ENCODE measurements around the gene ELP6. TPM values are rescaled to one million over a fixed set of nuclear protein-coding genes. Genes with fewer than 3 reads are reported as not detected.
"Not testable (repeated sequence)": the region's sequence is repeated elsewhere in the genome, so short reads cannot be mapped to it uniquely, and the experiment has no call there.

Gene ELP6
- total RNA-seq, 1 donor from 2014 or later = 49.5 TPM

DNA sequence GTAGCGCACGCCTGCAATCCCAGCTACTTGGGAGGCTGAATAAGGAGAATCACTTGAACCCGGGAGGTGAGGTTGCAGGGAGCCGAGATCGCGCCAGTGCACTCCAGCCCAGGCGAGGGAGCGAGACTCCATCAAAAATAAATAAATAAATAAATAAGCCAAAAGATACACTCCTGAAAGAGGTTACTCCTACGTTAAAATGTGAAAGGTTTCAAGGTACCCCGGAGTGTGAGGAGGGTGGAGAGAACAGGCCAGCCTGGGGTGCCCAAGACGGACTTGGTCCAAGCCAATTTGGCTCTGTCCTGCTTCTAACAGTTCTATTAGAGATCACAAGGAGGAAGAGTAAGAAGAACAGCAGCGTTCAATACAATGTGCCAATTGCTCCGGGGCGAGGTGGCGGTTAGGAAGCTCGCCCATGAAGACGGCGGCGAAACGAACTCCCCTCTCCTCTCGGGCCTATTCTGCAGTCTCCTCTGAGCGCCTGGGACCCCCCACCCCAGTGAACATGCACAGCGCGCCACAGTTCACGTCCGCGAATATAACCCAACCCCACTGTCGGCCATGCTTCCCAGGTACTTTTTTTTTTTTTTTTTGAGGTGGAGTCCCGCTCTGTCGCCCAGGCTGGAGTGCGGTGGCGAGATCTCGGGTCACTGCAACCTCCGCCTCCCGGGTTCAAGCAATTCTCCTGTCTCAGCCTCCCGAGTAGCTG lies 942 bp downstream of the ELP6 start:
- Mint-ChIP-seq H3K27me3 (ENCODE audit: unreplicated experiment) (peaks cover 3% of the 10 kb centered on the region), H3K27ac (ENCODE audit: unreplicated experiment) (peak overlapping the region; percentile 94), H3K4me1 (ENCODE audit: unreplicated experiment) (peaks cover 17% of the 10 kb centered on the region), H3K4me3 (ENCODE audit: unreplicated experiment) (peak overlapping the region; percentile 97), H3K9me3 (ENCODE audit: unreplicated experiment) (no peaks in the 10 kb centered on the region), H3K36me3 (ENCODE audit: low read depth, unreplicated experiment) (peaks cover 14% of the 10 kb centered on the region)
- DNase-seq (ENCODE audit: low spot score) = peak; percentile 7
- TF ChIP-seq, protein P1, sequence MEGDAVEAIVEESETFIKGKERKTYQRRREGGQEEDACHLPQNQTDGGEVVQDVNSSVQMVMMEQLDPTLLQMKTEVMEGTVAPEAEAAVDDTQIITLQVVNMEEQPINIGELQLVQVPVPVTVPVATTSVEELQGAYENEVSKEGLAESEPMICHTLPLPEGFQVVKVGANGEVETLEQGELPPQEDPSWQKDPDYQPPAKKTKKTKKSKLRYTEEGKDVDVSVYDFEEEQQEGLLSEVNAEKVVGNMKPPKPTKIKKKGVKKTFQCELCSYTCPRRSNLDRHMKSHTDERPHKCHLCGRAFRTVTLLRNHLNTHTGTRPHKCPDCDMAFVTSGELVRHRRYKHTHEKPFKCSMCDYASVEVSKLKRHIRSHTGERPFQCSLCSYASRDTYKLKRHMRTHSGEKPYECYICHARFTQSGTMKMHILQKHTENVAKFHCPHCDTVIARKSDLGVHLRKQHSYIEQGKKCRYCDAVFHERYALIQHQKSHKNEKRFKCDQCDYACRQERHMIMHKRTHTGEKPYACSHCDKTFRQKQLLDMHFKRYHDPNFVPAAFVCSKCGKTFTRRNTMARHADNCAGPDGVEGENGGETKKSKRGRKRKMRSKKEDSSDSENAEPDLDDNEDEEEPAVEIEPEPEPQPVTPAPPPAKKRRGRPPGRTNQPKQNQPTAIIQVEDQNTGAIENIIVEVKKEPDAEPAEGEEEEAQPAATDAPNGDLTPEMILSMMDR (IDR thresholded peaks at IDR 0.05; ENCODE audit: unreplicated experiment) = no peak

DNA sequence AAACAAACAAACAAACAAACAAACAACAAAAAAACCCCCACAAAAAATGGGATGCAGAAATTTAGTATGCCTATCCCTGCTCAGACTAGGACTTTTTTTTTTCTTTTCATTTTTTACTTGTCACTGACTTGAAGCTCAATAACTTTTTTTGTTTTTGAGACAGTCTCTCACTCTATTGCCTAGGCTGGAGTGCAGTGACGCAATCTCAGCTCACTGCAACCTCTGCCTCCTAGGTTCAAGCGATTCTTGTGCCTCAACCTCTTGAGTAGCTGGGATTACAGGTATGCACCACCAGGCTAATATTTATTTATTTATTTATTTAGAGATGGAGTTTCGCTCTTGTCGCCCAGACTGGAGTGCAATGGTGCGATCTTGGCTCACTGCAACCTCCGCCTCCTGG lies 8.2 kb downstream of the ELP6 start:
- H3K9me3 Mint-ChIP-seq (ENCODE audit: unreplicated experiment); H3K27me3 Mint-ChIP-seq (ENCODE audit: unreplicated experiment); DNase-seq (ENCODE audit: low spot score); H3K27ac Mint-ChIP-seq (ENCODE audit: unreplicated experiment); H3K4me3 Mint-ChIP-seq (ENCODE audit: unreplicated experiment): not testable (repeated sequence)
- Mint-ChIP-seq H3K4me1 (ENCODE audit: unreplicated experiment) (peaks cover 33% of the 10 kb centered on the region), H3K36me3 (ENCODE audit: low read depth, unreplicated experiment) (peaks cover 24% of the 10 kb centered on the region)

GRCh38 chr3:47504113-47504512 lies 9.4 kb downstream of the ELP6 start:
- peaks cover 33% of the 10 kb centered on the region for H3K4me1 Mint-ChIP-seq (ENCODE audit: unreplicated experiment)
- TF ChIP-seq, protein P1 (IDR thresholded peaks at IDR 0.05; ENCODE audit: unreplicated experiment) = no peak
- no peak for DNase-seq (ENCODE audit: low spot score)
- peaks cover 1% of the 10 kb centered on the region for H3K27me3 Mint-ChIP-seq (ENCODE audit: unreplicated experiment)
- H3K4me3 Mint-ChIP-seq (ENCODE audit: unreplicated experiment) = no peak overlapping the region
- H3K9me3 Mint-ChIP-seq (ENCODE audit: unreplicated experiment) = no peaks in the 10 kb centered on the region
- H3K36me3 Mint-ChIP-seq (ENCODE audit: low read depth, unreplicated experiment) = peaks cover 21% of the 10 kb centered on the region
- peak overlapping the region; percentile 48 for H3K27ac Mint-ChIP-seq (ENCODE audit: unreplicated experiment)

GRCh38 chr3:47503033-47503432 lies 10.5 kb downstream of the ELP6 start:
- peak; percentile 32 for DNase-seq (ENCODE audit: low spot score)
- peaks cover 29% of the 10 kb centered on the region for H3K36me3 Mint-ChIP-seq (ENCODE audit: low read depth, unreplicated experiment)
- H3K27ac Mint-ChIP-seq (ENCODE audit: unreplicated experiment) = peak overlapping the region; percentile 89
- TF ChIP-seq, protein P1 (IDR thresholded peaks at IDR 0.05; ENCODE audit: unreplicated experiment) = no peak
- H3K9me3 Mint-ChIP-seq (ENCODE audit: unreplicated experiment) = no peaks in the 10 kb centered on the region
- peaks cover 29% of the 10 kb centered on the region for H3K4me1 Mint-ChIP-seq (ENCODE audit: unreplicated experiment)
- peaks cover 1% of the 10 kb centered on the region for H3K27me3 Mint-ChIP-seq (ENCODE audit: unreplicated experiment)
- peak overlapping the region; percentile 79 for H3K4me3 Mint-ChIP-seq (ENCODE audit: unreplicated experiment)

GRCh38 chr3:47496892-47497291 lies 16.6 kb downstream of the ELP6 start:
- Mint-ChIP-seq H3K4me1 (ENCODE audit: unreplicated experiment) (peaks cover 4% of the 10 kb centered on the region), H3K9me3 (ENCODE audit: unreplicated experiment) (no peaks in the 10 kb centered on the region), H3K27me3 (ENCODE audit: unreplicated experiment) (no peaks in the 10 kb centered on the region), H3K27ac (ENCODE audit: unreplicated experiment) (no peak overlapping the region), H3K4me3 (ENCODE audit: unreplicated experiment) (no peak overlapping the region), H3K36me3 (ENCODE audit: low read depth, unreplicated experiment) (peaks cover 31% of the 10 kb centered on the region)
- no peak for DNase-seq (ENCODE audit: low spot score)
- TF ChIP-seq, protein P1 (IDR thresholded peaks at IDR 0.05; ENCODE audit: unreplicated experiment) = no peak
